HG03565 (cell line): Measurements from ENCODE around the gene P2RY6.

ENCODE experiments used
- ATAC-seq: cut with Tn5 transposase; IDR thresholded peaks from one replicate; pipeline ENCODE4 v1.9.1; 2021; ENCODE audit warnings: mild to moderate bottlenecking, moderate library complexity; ENCODE audit not compliant: unreplicated experiment

The P2RY6 gene

GRCh38 chr11:73331138-73331916 is 59.2 kb downstream of the P2RY6 start:
- no peak for ATAC-seq

GRCh38 chr11:73333173-73333572 is 61.0 kb downstream of the P2RY6 start:
- no peak for ATAC-seq

GRCh38 chr11:73333640-73334383 is 61.7 kb downstream of the P2RY6 start:
- ATAC-seq, result no peak

GRCh38 chr11:73334384-73335203 is 62.5 kb downstream of the P2RY6 start:
- no peak for ATAC-seq

GRCh38 chr11:73335204-73335923 is 63.2 kb downstream of the P2RY6 start:
- no peak for ATAC-seq

- ATAC-seq, result no peak
Measured at GRCh38 chr11:73337846-73338245, 65.7 kb downstream of the P2RY6 start.

- no peak for ATAC-seq
Measured at GRCh38 chr11:73338279-73338678, 66.1 kb downstream of the P2RY6 start.

GRCh38 chr11:73340164-73340563 is 68.0 kb downstream of the P2RY6 start:
- no peak for ATAC-seq

- no peak for ATAC-seq
Measured at GRCh38 chr11:73342633-73343032, 70.5 kb downstream of the P2RY6 start.

- ATAC-seq, result no peak
Measured at GRCh38 chr11:73343076-73343873, 71.1 kb downstream of the P2RY6 start.

- ATAC-seq, result no peak
Measured at GRCh38 chr11:73344191-73344607, 72.1 kb downstream of the P2RY6 start.

GRCh38 chr11:73345481-73346160 is 73.5 kb downstream of the P2RY6 start:
- no peak for ATAC-seq

GRCh38 chr11:73346186-73346935 is 74.2 kb downstream of the P2RY6 start:
- no peak for ATAC-seq

- no peak for ATAC-seq
Measured at GRCh38 chr11:73347067-73347466, 74.9 kb downstream of the P2RY6 start.
